GM18507 (cell line): ENCODE data around the gene GPR55.
A peak's percentile ranks its signal among the peaks of the same experiment; 100 is the strongest.

Experiments used
- DNase-seq: peaks from one replicate; pipeline ENCODE4 v3.0.0; 2011; ENCODE audit warnings: low read depth; ENCODE audit not compliant: insufficient read length; ENCODE audit errors: extremely low spot score
- FAIRE-seq: peaks from 2 replicates; lab custom pipeline; 2011; peaks lifted over from hg19 to GRCh38; lab: Jason Lieb, UNC

Gene GPR55

DNA sequence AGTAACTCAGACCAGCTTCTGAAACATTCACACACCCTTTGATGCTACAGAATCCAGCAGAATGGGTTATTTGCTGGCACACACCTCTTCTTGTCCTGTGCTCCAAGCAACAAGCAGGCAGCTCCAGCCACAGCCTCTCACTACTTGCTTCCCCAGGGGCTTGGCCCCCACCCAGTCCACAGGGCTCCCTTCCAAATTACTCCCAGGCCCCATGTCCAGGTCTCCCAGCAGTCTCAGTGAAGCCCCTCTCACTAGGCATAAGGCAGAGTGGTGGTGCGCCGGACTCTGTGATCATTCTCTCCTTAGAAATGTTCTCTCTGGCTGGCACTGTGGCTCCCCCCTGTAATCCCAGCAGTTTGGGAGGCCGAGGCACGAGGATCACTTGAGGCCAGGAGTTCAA, 34.4 kb downstream of the GPR55 start:
- DNase-seq (no peak), FAIRE-seq (no peak)

DNA sequence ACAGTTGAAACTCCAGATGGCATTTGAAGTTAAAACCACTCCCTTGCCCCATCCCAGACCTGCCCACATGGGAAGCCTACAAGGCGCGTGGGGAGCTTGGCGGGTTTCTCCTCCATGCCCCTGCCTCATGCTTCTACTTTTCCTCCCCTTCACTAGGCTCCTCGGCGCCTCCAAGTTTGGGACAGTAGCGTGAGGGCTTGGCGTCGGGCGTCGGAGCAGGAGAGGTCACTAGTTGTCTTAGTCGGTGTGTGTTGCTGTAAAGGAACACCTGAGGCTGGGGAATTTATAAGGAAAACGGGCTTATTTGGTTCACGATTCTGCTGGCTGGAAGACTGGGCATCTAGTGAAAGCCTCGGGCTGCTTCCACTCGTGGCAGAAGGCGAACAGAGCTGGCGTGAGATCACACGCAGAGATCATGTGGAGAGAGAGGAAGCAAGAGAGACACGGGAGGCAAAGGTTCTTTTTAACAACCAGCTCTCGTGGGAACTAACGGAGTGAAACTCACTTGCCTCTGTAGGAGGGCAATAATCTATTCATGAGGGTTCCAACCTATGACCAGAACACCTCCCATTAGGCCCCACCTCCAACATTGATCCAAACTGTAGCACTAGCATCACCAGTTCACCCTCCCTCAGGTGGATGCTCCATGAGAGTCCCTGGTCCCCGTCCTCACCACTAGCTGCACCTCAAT, 35.0 kb downstream of the GPR55 start:
- DNase-seq, result no peak
- FAIRE-seq, result no peak

GRCh38 chr2:230888824-230889400, 36.1 kb downstream of the GPR55 start:
- FAIRE-seq, result no peak
- no peak for DNase-seq

GRCh38 chr2:230887342-230887741, 37.7 kb downstream of the GPR55 start:
- FAIRE-seq (no peak), DNase-seq (no peak)

- FAIRE-seq (no peak), DNase-seq (no peak)
These were observed 38.4 kb downstream of the GPR55 start for GRCh38 chr2:230886671-230887071.

DNA sequence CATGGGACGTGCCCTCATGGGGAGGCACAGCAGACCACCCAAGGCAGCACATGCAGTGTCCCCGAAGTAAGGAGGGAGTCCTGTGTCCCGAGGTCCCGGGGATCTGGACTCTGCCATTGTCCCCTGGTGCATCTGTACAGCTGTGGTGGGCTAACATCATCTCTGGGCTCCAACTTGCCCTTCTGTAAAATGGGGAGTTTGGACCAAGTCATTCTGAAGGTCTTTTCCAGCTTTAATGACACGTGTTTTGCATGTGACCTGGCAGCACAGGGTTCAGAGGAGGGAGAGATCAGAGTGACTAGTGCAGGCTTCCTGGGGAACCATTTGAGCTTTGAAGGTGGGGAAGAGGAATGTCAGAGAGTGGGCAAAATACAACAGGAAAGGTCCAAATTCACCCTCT, 38.8 kb downstream of the GPR55 start:
- DNase-seq, result no peak
- FAIRE-seq, result no peak

DNA sequence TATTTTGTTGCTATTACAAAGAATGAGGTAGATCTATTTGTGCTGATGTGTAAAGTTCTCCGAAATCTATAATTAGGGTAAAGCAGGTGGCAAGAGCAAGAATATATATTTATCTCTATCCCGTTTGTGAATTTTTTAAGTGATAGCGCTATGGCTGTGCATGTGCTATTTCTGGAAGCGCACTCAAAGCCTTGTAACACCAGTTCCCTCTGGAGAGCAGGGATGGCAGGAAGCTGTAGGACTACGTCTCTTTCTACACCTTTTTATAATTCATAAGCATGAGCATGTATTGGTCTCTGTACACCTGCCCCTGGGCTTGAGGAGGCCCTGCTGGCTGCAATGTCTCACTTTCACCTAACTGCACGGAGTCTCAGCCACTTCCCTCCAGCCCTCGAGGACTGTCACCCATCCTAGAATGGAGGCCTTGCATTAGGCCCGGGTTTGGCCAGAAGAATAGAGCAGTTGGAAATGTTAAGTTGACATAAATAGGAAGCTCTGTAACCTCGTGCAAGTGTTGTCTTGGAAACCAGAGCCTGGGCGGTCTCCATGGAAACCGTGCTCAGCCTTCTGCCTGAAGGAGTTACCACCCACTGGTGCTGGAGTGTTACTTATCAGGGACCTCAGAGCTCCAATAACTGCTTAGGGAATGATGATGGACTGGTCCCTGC, 39.4 kb downstream of the GPR55 start:
- FAIRE-seq (no peak), DNase-seq (no peak)

GRCh38 chr2:230881840-230882239, 43.2 kb downstream of the GPR55 start:
- DNase-seq (no peak), FAIRE-seq (no peak)

- FAIRE-seq (no peak), DNase-seq (no peak)
These were observed 45.2 kb downstream of the GPR55 start for GRCh38 chr2:230879891-230880290.

- FAIRE-seq (no peak), DNase-seq (no peak)
These were observed 45.7 kb downstream of the GPR55 start for GRCh38 chr2:230879271-230879882.

GRCh38 chr2:230878599-230879188, 46.3 kb downstream of the GPR55 start:
- FAIRE-seq (no peak), DNase-seq (no peak)

DNA sequence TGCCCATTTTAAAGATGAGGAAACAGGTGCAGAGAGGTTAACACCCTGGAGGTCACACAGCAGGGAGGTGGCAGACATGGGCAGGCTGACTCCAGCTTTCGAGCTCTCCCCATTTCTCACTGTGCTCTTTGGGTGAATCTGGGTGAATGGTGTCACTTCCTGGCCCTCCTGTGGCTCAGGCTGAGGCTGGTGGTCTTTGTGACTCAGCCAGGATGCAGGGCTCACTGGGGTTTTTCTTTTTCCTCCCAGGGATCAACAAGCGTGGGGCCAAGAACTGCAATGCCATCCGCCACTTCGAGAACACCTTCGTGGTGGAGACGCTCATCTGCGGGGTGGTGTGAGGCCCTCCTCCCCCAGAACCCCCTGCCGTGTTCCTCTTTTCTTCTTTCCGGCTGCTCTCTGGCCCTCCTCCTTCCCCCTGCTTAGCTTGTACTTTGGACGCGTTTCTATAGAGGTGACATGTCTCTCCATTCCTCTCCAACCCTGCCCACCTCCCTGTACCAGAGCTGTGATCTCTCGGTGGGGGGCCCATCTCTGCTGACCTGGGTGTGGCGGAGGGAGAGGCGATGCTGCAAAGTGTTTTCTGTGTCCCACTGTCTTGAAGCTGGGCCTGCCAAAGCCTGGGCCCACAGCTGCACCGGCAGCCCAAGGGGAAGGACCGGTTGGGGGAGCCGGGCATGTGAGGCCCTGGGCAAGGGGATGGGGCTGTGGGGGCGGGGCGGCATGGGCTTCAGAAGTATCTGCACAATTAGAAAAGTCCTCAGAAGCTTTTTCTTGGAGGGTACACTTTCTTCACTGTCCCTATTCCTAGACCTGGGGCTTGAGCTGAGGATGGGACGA, 47.1 kb downstream of the GPR55 start:
- DNase-seq, result no peak

DNA sequence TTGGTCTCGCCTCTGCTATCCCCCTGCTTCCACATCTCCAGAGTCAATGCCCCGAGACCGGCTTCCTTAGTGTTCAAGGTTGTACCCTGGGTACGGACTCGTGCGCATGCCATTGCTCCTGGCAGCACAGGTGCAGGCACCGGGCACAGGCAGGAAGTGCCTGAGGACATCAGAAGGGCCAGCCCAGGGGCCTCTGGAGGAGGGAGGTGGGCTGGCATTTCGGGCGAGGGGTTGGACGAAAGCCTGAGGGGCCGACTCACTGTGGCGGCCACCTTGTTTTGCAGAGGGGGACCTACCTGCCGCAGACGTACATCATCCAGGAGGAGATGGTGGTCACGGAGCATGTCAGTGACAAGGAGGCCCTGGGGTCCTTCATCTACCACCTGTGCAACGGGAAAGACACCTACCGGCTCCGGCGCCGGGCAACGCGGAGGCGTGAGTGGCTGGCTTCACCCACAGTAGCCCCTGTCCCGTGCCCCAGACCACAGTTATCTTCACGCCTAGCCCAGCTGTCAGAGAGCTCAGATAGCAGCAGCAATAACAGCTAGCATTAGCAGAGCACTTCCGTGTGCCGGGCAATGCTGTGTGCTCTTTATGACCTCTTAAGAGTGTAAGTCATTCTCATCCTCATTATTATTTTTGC, 47.8 kb downstream of the GPR55 start:
- DNase-seq (no peak), FAIRE-seq (no peak)

More for the DNA sequence above, 47.1 kb downstream of the GPR55 start:
- FAIRE-seq, result peak; percentile 90

GRCh38 chr2:230875347-230876315, 49.4 kb downstream of the GPR55 start:
- DNase-seq (no peak), FAIRE-seq (no peak)

GRCh38 chr2:230874876-230875275, 50.2 kb downstream of the GPR55 start:
- FAIRE-seq (no peak), DNase-seq (no peak)

- FAIRE-seq (no peak), DNase-seq (no peak)
These were observed 50.6 kb downstream of the GPR55 start for GRCh38 chr2:230874456-230874855.

GRCh38 chr2:230873661-230874401, 51.2 kb downstream of the GPR55 start:
- DNase-seq (no peak), FAIRE-seq (no peak)
